Endothelial cell of umbilical vein (primary cell): ENCODE results near the gene CEACAM20. TPM values are rescaled to one million over a fixed set of nuclear protein-coding genes. Genes with fewer than 3 reads are reported as not detected.

ENCODE experiments used
- BruUV-seq: library from RNA; stranded (reverse); fragments of 400-500 nt; replicated peaks from 2 replicates; lab custom pipeline; 2021; lab: Mats Ljungman, UMichigan
- CTCF ChIA-PET: fragments of 300-600, 350-600 bp; sonication (Branson Sonifier 250); formaldehyde crosslinking; loops from one replicate; lab custom pipeline; 2021; ENCODE audit warnings: antibody characterized with exemption, inconsistent platforms; lab: Charles Lee
- POLR2A ChIA-PET: fragments of 300-600, 350-600 bp; sonication (Branson Sonifier 250); formaldehyde crosslinking; loops from one replicate; lab custom pipeline; 2021; ENCODE audit warnings: antibody characterized with exemption, inconsistent platforms; lab: Charles Lee
- DNase-seq: peaks from one replicate; pipeline ENCODE4 v3.0.0-alpha.2; 2011; ENCODE audit warnings: low read depth, low spot score
- FAIRE-seq: peaks from 2 replicates; lab custom pipeline; 2011; peaks lifted over from hg19 to GRCh38; lab: Jason Lieb, UNC
- H2AFZ ChIP-seq: 2 replicates; pipeline ENCODE4 v1.6.0; 2012; ENCODE audit warnings: low read depth, low read length, control low read depth, inconsistent platforms
- H3K27ac ChIP-seq: 2 replicates; pipeline ENCODE4 v1.5.1; 2011; ENCODE audit warnings: low read depth, mild to moderate bottlenecking, control low read depth, low read length, moderate library complexity; ENCODE audit not compliant: insufficient read depth
- H3K27me3 ChIP-seq, 2 experiments: 2 replicates each; pipeline versions ENCODE4 v1.6.0 to v1.6.1; 2011; ENCODE audit warnings: low read length in 2 of 2, mixed read lengths in 1 of 2; ENCODE audit not compliant: control insufficient read depth in 2 of 2, insufficient read depth in 2 of 2
- H3K36me3 ChIP-seq, 2 experiments: 2 replicates in 1 of 2; 3 replicates in 1 of 2; pipeline ENCODE4 v1.5.1; 2011; ENCODE audit warnings: low read length in 2 of 2, mild to moderate bottlenecking in 1 of 2, moderate library complexity in 1 of 2; ENCODE audit not compliant: control insufficient read depth in 2 of 2, insufficient read depth in 2 of 2; ENCODE audit errors: extremely low read depth in 1 of 2
- H3K4me1 ChIP-seq: 3 replicates; pipeline ENCODE4 v1.5.1; 2011; ENCODE audit warnings: mild to moderate bottlenecking, low read length; ENCODE audit not compliant: control insufficient read depth, insufficient read depth; ENCODE audit errors: extremely low read depth
- H3K4me2 ChIP-seq: 2 replicates; pipeline ENCODE4 v1.6.1; 2011; ENCODE audit warnings: low read length, control low read depth, mixed read lengths; ENCODE audit not compliant: insufficient read depth
- H3K4me3 ChIP-seq, 3 experiments: fragments of 200-600 bp in 1 of 3; sonication (generic), shearing (Covaris generic) in 1 of 3; replicated peaks in 1 of 3; 2 replicates each; pipeline ENCODE4 v1.5.1; 2011 to 2016; ENCODE audit warnings: control low read depth in 3 of 3, low read length in 3 of 3, mild to moderate bottlenecking in 2 of 3, inconsistent platforms in 1 of 3, low read depth in 1 of 3, moderate library complexity in 1 of 3; ENCODE audit not compliant: insufficient read depth in 1 of 3
- H3K79me2 ChIP-seq: 2 replicates; pipeline ENCODE4 v1.6.0; 2012; ENCODE audit warnings: low read length, inconsistent platforms; ENCODE audit not compliant: control insufficient read depth, insufficient read depth
- H3K9ac ChIP-seq: replicated peaks from 2 replicates; pipeline ENCODE3; 2011; ENCODE audit warnings: low read length, control low read depth; ENCODE audit not compliant: insufficient read depth; ENCODE audit errors: extremely low read depth
- H3K9me1 ChIP-seq: replicated peaks from 3 replicates; pipeline ENCODE4 v1.6.0; 2011; ENCODE audit warnings: mild to moderate bottlenecking, low read length; ENCODE audit not compliant: control insufficient read depth, insufficient read depth; ENCODE audit errors: extremely low read depth
- H3K9me3 ChIP-seq: replicated peaks from 2 replicates; pipeline ENCODE4 v1.5.1; 2012; ENCODE audit warnings: low read length, inconsistent platforms; ENCODE audit not compliant: control insufficient read depth, insufficient read depth
- H4K20me1 ChIP-seq: replicated peaks from 2 replicates; pipeline ENCODE3; 2011; ENCODE audit warnings: mild to moderate bottlenecking, low read length; ENCODE audit not compliant: control insufficient read depth, insufficient read depth; ENCODE audit errors: extremely low read depth
- EZH2 ChIP-seq: IDR thresholded peaks from 2 replicates; pipeline ENCODE4 v1.6.1; 2012; ENCODE audit warnings: borderline replicate concordance, low read depth, mild to moderate bottlenecking, moderate library complexity, low read length, inconsistent platforms; ENCODE audit not compliant: severe bottlenecking
- FOS ChIP-seq: IDR thresholded peaks from 2 replicates; pipeline ENCODE4 v1.6.1; 2011; ENCODE audit warnings: mild to moderate bottlenecking, low read length, moderate library complexity, borderline replicate concordance; ENCODE audit not compliant: insufficient read depth
- POLR2A ChIP-seq: IDR thresholded peaks from 2 replicates; pipeline ENCODE4 v1.6.1; 2012; ENCODE audit warnings: low read depth, mild to moderate bottlenecking, control low read depth, low read length
- dilution Hi-C: fragments of 300-500 bp; cut with MboI; formaldehyde crosslinking; loops from one replicate; pipeline ENCODE4 v1.15.0; 2019; ENCODE audit warnings: low sequenced_read_pairs; ENCODE audit not compliant: extremely low pct_ligation_motif_present
- intact Hi-C: fragments of 100-400 bp; cut with micrococcal nuclease; formaldehyde crosslinking; loops from one replicate; pipeline ENCODE4 v1.10.0; 2022
- polyA plus RNA-seq, 4 experiments: library from polyadenylated mRNA; depleted of rRNA in 3 of 4; stranded (reverse) in 3 of 4; unstranded in 1 of 4; fragments of >200 nt; gene quantifications; 2 replicates each; pipeline versions ENCODE4 v1.2.1 to v1.2.3, GENCODE V29; 2011 to 2012; ENCODE audit warnings: missing spikeins in 1 of 4
- total RNA-seq: library from RNA; stranded (reverse); gene quantifications from 2 replicates; pipeline ENCODE4 v1.2.3, GENCODE V29; 2021
- TF ChIP-seq, protein P1 (sequence below), 2 donors: IDR thresholded peaks; 1 replicate in 1 of 2; 2 replicates in 1 of 2; pipeline ENCODE4 v1.5.1; 2011; ENCODE audit warnings: low read length in 2 of 2, mild to moderate bottlenecking in 2 of 2, moderate library complexity in 2 of 2, control low read depth in 1 of 2, inconsistent platforms in 1 of 2, low read depth in 1 of 2; ENCODE audit not compliant: insufficient read depth in 1 of 2; ENCODE audit errors: extremely low read depth in 1 of 2

Gene CEACAM20
- total and polyA plus RNA-seq, 2 donors (not counting 3 experiments of a cell fraction or from before 2014, with no cell fraction given), result 0.06 TPM; not detected in 1

DNA sequence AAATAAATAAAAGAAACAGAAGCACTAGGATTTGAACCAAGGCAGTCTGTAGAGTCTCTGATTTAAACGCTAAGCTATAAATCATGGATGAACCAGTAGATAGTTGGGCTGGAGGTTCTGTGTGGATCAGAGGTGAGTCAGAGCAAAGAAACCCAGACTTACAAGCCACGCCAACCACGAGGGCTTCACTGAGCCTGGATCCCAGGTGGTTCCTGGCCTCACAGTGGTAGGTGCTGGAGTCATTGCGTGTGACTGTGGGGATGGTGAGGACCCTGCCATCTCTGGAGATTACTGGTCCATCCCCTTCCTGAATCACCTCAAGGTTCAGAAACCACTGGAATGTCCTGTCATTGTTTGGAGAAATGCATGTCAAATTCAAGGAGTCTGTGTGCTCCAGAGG is 19.3 kb upstream of the CEACAM20 start:
- H3K9ac ChIP-seq, result no peak overlapping the region
- H3K79me2 ChIP-seq, result no peaks in the 10 kb centered on the region
- no peak overlapping the region for H3K27ac ChIP-seq
- peaks cover 0 to 2% of the 10 kb centered on the region in 2 experiments for H3K27me3 ChIP-seq
- CTCF ChIA-PET, result interaction anchor here (1.1 to 2.2 kb wide), 4 partner anchors 15 to 222 kb away, joined by 3 to 10 read pairs (median 3); no protein-coding TSS in a partner anchor
- no peaks in the 10 kb centered on the region for H3K4me1 ChIP-seq
- POLR2A ChIA-PET, result no interaction called here
- peak; percentile 25 for TF ChIP-seq FOS
- TF ChIP-seq EZH2, result no peak
- intact Hi-C loops, result no loop called here
- H3K9me1 ChIP-seq, result no peaks in the 10 kb centered on the region
- BruUV-seq, result no TSS peak
- DNase-seq, result no peak
- no peak overlapping the region for H3K4me2 ChIP-seq
- dilution Hi-C loops, result no loop called here
- H4K20me1 ChIP-seq, result no peaks in the 10 kb centered on the region
- H3K4me3 ChIP-seq, result no peak overlapping the region
- no peaks in the 10 kb centered on the region for H3K36me3 ChIP-seq
- H3K9me3 ChIP-seq, result no peaks in the 10 kb centered on the region
- no peak overlapping the region for H2AFZ ChIP-seq
- peak; percentile 8 for FAIRE-seq

DNA sequence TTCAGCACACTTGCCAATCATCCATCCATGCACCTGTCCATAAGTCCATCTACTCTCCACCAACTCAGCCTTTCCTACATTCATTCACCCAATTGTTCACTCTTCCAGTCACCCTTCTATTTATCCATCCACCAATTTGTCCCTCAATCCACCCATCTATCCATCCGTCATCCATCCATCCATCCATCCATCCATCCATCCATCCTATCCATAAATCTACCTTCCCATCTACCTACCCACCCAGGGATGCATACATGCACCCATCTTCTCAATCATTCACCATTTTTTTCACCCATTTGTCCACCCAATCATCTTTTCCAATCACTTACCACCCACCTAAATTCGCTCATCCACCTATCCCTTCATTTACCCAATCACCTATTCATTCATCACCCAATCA is 14.6 kb upstream of the CEACAM20 start:
- H3K79me2 ChIP-seq, result no peaks in the 10 kb centered on the region
- no peaks in the 10 kb centered on the region for H3K4me1 ChIP-seq
- no peaks in the 10 kb centered on the region for H3K9me3 ChIP-seq
- ChIA-PET CTCF (no interaction called here), POLR2A (no interaction called here)
- BruUV-seq, result no TSS peak
- intact Hi-C loops (no loop called here), dilution Hi-C loops (no loop called here)
- TF ChIP-seq, protein P1, sequence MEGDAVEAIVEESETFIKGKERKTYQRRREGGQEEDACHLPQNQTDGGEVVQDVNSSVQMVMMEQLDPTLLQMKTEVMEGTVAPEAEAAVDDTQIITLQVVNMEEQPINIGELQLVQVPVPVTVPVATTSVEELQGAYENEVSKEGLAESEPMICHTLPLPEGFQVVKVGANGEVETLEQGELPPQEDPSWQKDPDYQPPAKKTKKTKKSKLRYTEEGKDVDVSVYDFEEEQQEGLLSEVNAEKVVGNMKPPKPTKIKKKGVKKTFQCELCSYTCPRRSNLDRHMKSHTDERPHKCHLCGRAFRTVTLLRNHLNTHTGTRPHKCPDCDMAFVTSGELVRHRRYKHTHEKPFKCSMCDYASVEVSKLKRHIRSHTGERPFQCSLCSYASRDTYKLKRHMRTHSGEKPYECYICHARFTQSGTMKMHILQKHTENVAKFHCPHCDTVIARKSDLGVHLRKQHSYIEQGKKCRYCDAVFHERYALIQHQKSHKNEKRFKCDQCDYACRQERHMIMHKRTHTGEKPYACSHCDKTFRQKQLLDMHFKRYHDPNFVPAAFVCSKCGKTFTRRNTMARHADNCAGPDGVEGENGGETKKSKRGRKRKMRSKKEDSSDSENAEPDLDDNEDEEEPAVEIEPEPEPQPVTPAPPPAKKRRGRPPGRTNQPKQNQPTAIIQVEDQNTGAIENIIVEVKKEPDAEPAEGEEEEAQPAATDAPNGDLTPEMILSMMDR (IDR thresholded peaks at IDR 0.05; ENCODE audit: extremely low read depth in 1 of 2, insufficient read depth in 1 of 2, low read depth in 1 of 2, low read length in 2 of 2), result no peak
- no peak for TF ChIP-seq POLR2A
- no peak for TF ChIP-seq EZH2
- no peak for DNase-seq
- H3K4me3 ChIP-seq, result no peak overlapping the region
- no peak overlapping the region for H3K4me2 ChIP-seq
- no peaks in the 10 kb centered on the region for H3K36me3 ChIP-seq
- no peaks in the 10 kb centered on the region for H3K9me1 ChIP-seq
- H3K27ac ChIP-seq, result no peak overlapping the region
- no peaks in the 10 kb centered on the region for H4K20me1 ChIP-seq
- no peak overlapping the region for H2AFZ ChIP-seq
- H3K9ac ChIP-seq, result no peak overlapping the region
- H3K27me3 ChIP-seq, result no peaks in the 10 kb centered on the region
- no peak for FAIRE-seq
